Measurements from ENCODE around the gene NCAM1. TPM values are rescaled to one million over a fixed set of nuclear protein-coding genes. Genes with fewer than 3 reads are reported as not detected.

The NCAM1 gene
- total and polyA plus RNA-seq, 8 donors: 1.2 to 19.6 (median 3.6) TPM

DNA sequence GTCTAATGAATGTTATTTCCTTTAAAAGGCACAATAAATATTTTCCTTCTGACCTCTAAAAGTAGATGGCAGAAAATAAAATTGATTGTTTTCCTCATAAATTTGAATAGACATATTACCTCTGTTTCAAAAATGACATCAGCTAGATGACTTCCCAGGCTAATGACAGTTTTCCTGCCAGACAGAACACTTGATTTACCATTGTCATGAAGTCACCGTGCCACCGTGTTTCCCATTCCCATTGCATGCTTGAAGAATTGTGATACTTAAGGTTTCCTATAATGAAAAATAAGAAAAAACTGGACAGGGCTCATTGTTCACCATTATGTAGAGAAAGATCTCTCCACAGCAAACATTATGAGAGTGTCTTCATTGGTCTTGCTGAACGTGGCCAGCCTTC lies 151.1 kb downstream of the NCAM1 start:
- no peak for TF ChIP-seq CTCF (IDR thresholded peaks at IDR 0.05)
- DNase-seq: no peak
- Histone ChIP-seq H3K4me1 (no peaks in the 10 kb centered on the region), H3K4me3 (no peak overlapping the region), H3K27ac (no peak overlapping the region), H3K36me3 (no peaks in the 10 kb centered on the region), H3K9me3 (no peaks in the 10 kb centered on the region), H3K27me3 (no peaks in the 10 kb centered on the region)
- 41 to 48% methylated on average over 3 of the region's 3 CpGs for WGBS, 2 donors
- ATAC-seq: no peak
- intact Hi-C loops (cut with DNase I): loop anchor here in 1 of 3 donors (10.0 kb wide), 1 partner anchor 528 kb away; no protein-coding TSS in a partner anchor
- no peak for FAIRE-seq

DNA sequence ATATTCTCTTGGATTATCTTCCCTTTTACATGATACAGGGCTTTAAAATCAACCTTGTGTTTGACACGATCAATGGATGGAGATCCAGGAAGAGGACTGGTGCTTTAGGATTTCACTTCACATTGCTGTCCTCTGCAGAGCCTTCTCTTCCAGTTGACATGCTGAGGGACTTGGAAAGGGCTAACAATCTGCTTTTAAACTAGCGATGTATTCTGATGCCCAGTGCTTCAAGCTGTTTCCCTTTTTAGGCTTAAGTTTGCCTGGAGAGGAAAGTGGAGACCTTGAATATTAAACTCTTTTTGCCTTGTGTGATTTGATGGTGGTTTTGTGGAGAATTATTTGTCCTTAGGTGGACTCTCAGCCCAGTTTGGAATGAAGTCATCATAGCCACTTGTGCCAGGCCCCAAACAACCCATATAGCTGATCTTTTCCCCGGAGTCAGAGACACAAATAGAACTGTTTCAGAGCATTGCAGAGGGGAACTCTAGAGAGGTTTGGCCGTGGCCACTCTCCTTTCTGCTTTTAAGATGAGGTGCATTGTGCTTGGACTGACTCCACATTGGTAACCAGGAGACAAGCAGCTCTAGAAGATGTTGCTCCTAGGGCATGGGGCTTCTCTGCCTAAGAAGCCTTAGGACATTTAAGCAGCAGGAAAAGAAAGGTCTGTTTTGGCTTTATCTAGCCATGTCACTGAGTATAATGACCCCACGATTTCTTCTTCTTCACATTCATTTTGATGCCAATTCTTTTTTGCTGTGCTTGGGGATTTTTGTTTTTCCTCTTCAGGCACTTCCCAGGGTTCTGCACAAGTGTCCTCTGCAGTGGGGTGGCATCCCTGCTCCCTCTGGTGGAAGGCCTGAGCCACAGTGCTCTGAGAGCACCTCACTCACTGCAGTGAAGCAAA lies 152.8 kb downstream of the NCAM1 start:
- TF ChIP-seq CTCF (IDR thresholded peaks at IDR 0.05): peak; percentile 10 to 59 (median 47)
- WGBS, 2 donors: 49 to 57% methylated on average over 5 of the region's 5 CpGs
- no peaks in the 10 kb centered on the region for H3K36me3 ChIP-seq
- ATAC-seq (peak; percentile 77 to 98 (median 98)), DNase-seq (peak; percentile 28 to 62 (median 52)), FAIRE-seq (no peak)
- no peak overlapping the region for H3K27ac ChIP-seq
- H3K9me3 ChIP-seq: no peaks in the 10 kb centered on the region
- no peaks in the 10 kb centered on the region for H3K27me3 ChIP-seq
- H3K4me3 ChIP-seq: no peak overlapping the region
- intact Hi-C loops (cut with DNase I): loop anchor here in 1 of 3 donors (10.0 kb wide), 1 partner anchor 529 kb away; no protein-coding TSS in a partner anchor
- H3K4me1 ChIP-seq: no peaks in the 10 kb centered on the region

GRCh38 chr11:113114705-113115027 lies 153.4 kb downstream of the NCAM1 start:
- no peak overlapping the region for H3K4me3 ChIP-seq
- no peak overlapping the region for H3K27ac ChIP-seq
- DNase-seq (no peak), ATAC-seq (no peak), FAIRE-seq (no peak)
- no peaks in the 10 kb centered on the region for H3K4me1 ChIP-seq
- no peak for TF ChIP-seq CTCF (IDR thresholded peaks at IDR 0.05)
- no peaks in the 10 kb centered on the region for H3K9me3 ChIP-seq
- intact Hi-C loops (cut with DNase I): loop anchor here in 1 of 3 donors (10.0 kb wide), 1 partner anchor 530 kb away; no protein-coding TSS in a partner anchor
- H3K27me3 ChIP-seq: no peaks in the 10 kb centered on the region
- WGBS, 2 donors: 42 to 61% methylated on average over 3 of the region's 3 CpGs
- H3K36me3 ChIP-seq: no peaks in the 10 kb centered on the region

GRCh38 chr11:113118104-113118503 lies 156.9 kb downstream of the NCAM1 start:
- H3K27me3 ChIP-seq: no peaks in the 10 kb centered on the region
- no peaks in the 10 kb centered on the region for H3K4me1 ChIP-seq
- H3K36me3 ChIP-seq: no peaks in the 10 kb centered on the region
- WGBS, 2 donors: 79% methylated on average over 1 of the region's 1 CpG
- no peaks in the 10 kb centered on the region for H3K9me3 ChIP-seq
- FAIRE-seq (no peak), ATAC-seq (no peak), DNase-seq (no peak)
- intact Hi-C loops (cut with DNase I): loop anchor here in 1 of 3 donors (10.0 kb wide), 1 partner anchor 533 kb away; no protein-coding TSS in a partner anchor
- no peak for TF ChIP-seq CTCF (IDR thresholded peaks at IDR 0.05)
- no peak overlapping the region for H3K4me3 ChIP-seq
- no peak overlapping the region for H3K27ac ChIP-seq

DNA sequence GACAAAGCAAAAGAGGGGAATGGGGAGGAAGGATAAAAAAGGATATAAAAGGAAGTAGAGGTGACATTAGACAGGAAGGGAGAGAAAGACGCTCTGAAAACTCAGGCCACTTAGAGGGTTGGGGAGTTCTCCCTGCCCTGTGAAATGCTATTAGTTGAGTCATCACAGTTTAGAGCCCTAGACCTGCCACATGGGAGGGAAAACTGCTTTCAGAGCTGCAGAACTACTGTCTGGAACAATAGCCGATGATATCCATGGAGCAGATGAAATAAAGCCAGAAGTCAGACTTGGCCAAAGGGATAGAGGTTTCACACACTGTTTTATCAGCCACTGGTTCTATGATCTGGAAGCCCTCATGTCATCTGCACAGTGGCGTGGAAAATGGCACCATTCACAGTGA lies 157.9 kb downstream of the NCAM1 start:
- intact Hi-C loops (cut with DNase I): loop anchor here in 1 of 3 donors (10.0 kb wide), 1 partner anchor 534 kb away; no protein-coding TSS in a partner anchor
- H3K36me3 ChIP-seq: no peaks in the 10 kb centered on the region
- 76 to 86% methylated on average over 3 of the region's 3 CpGs for WGBS, 2 donors
- no peak for FAIRE-seq
- no peaks in the 10 kb centered on the region for H3K27me3 ChIP-seq
- no peak overlapping the region for H3K27ac ChIP-seq
- ATAC-seq: peak in 1 of 4 donors; percentile 29
- DNase-seq: no peak
- TF ChIP-seq CTCF (IDR thresholded peaks at IDR 0.05): no peak
- H3K9me3 ChIP-seq: no peaks in the 10 kb centered on the region
- no peak overlapping the region for H3K4me3 ChIP-seq
- H3K4me1 ChIP-seq: no peaks in the 10 kb centered on the region

Measured in pancreas (tissue), 10 donors.